Gastrocnemius medialis (tissue), 4 donors: ENCODE data around the gene RSAD2. TPM values are rescaled to one million over a fixed set of nuclear protein-coding genes. Genes with fewer than 3 reads are reported as not detected.

Source experiments
- ATAC-seq, 2 donors: fragments of 150-250 bp; one replicate each; pipeline ENCODE4 v1.9.1; 2016
- DNase-seq, 2 donors: peaks; one replicate each; pipeline ENCODE4 v3.0.0-alpha.2; 2019
- H3K27ac ChIP-seq, 4 donors: fragments of 200-600 bp; sonication (generic); 1 replicate in 1 of 4; 2 replicates in 3 of 4; pipeline ENCODE4 v1.5.1; 2016 to 2018; ENCODE audit warnings: mild to moderate bottlenecking in 2 of 4, moderate library complexity in 1 of 4
- H3K27me3 ChIP-seq, 3 donors: fragments of 200-600 bp; sonication (generic) in 2 of 3; 1 replicate in 1 of 3; 2 replicates in 2 of 3; pipeline versions ENCODE4 v1.5.1 to v1.6.0; 2016 to 2019; ENCODE audit warnings: mild to moderate bottlenecking in 1 of 3, moderate library complexity in 1 of 3
- H3K36me3 ChIP-seq, 2 donors: fragments of 200-600 bp; sonication (generic) in 1 of 2; one replicate each; pipeline ENCODE4 v1.5.1; 2017 to 2018
- H3K4me1 ChIP-seq, 2 donors: fragments of 200-600 bp; sonication (generic) in 1 of 2; one replicate each; pipeline ENCODE4 v1.5.1; 2016 to 2017; ENCODE audit warnings: mild to moderate bottlenecking in 2 of 2
- H3K4me3 ChIP-seq, 4 donors: fragments of 200-600 bp; sonication (generic) in 3 of 4; 1 replicate in 1 of 4; 2 replicates in 3 of 4; pipeline ENCODE4 v1.5.1; 2016 to 2019; ENCODE audit warnings: mild to moderate bottlenecking in 2 of 4
- H3K9me3 ChIP-seq, 3 donors: fragments of 200-600 bp; sonication (generic) in 2 of 3; 1 replicate in 1 of 3; 2 replicates in 2 of 3; pipeline ENCODE4 v1.5.1; 2016 to 2019
- CTCF ChIP-seq, 5 experiments: fragments of 450-650 bp in 3 of 5; fragments of 200-600 bp in 2 of 5; sonication (generic) in 2 of 5; IDR thresholded peaks in 4 of 5; conservative IDR thresholded peaks in 1 of 5; 1 replicate in 4 of 5; 2 replicates in 1 of 5; pipeline ENCODE4 v1.5.1; 2016 to 2019; ENCODE audit warnings: antibody characterized with exemption in 5 of 5, mild to moderate bottlenecking in 3 of 5, moderate library complexity in 3 of 5
- POLR2A ChIP-seq, 2 donors: fragments of 450-650 bp; IDR thresholded peaks; one replicate each; pipeline ENCODE4 v1.6.1; 2017; ENCODE audit warnings: antibody characterized with exemption in 2 of 2, mild to moderate bottlenecking in 2 of 2, moderate library complexity in 2 of 2
- in situ Hi-C, 4 donors: fragments of 200-750 bp; cut with MboI; loops; one replicate each; pipeline versions ENCODE4 v1.15.0 to v1.8.0; 2017; ENCODE audit warnings: low sequenced_read_pairs in 4 of 4
- intact Hi-C: fragments of 100-400 bp; cut with DNase I; formaldehyde crosslinking; loops from one replicate; pipeline ENCODE4 v1.15.1; 2023; ENCODE audit warnings: low total_unique reads
- total RNA-seq, 4 donors: library from RNA; depleted of rRNA; stranded (reverse); fragments of >200 nt; gene quantifications; one replicate each; pipeline versions ENCODE4 v1.1.0 to v1.2.3, GENCODE V29; 2016

The RSAD2 gene
- total RNA-seq, 4 donors from 2014 or later: 1.2 to 4.2 (median 2.9) TPM

GRCh38 chr2:6833300-6833604 lies 44.3 kb upstream of the RSAD2 start:
- H3K27ac ChIP-seq: no peak overlapping the region
- TF ChIP-seq CTCF (IDR thresholded peaks at IDR 0.05 in 4 of 5, conservative IDR thresholded peaks at IDR 0.05 in 1 of 5) (no peak), POLR2A (IDR thresholded peaks at IDR 0.05) (no peak)
- no peak for DNase-seq
- H3K4me3 ChIP-seq: no peak overlapping the region
- ATAC-seq: no peak
- no peaks in the 10 kb centered on the region for H3K4me1 ChIP-seq
- intact Hi-C loops: no loop called here
- no peaks in the 10 kb centered on the region for H3K27me3 ChIP-seq
- no peaks in the 10 kb centered on the region for H3K36me3 ChIP-seq
- in situ Hi-C loops: no loop called here
- H3K9me3 ChIP-seq: no peaks in the 10 kb centered on the region

- intact Hi-C loops (no loop called here), in situ Hi-C loops (no loop called here)
Observed at GRCh38 chr2:6834163-6834562, 43.4 kb upstream of the RSAD2 start.

GRCh38 chr2:6835467-6835866 lies 42.1 kb upstream of the RSAD2 start:
- intact Hi-C loops (no loop called here), in situ Hi-C loops (no loop called here)
- Histone ChIP-seq H3K9me3 (no peaks in the 10 kb centered on the region), H3K27ac (no peak overlapping the region), H3K27me3 (no peaks in the 10 kb centered on the region), H3K4me1 (no peaks in the 10 kb centered on the region), H3K4me3 (no peak overlapping the region), H3K36me3 (no peaks in the 10 kb centered on the region)
- no peak for ATAC-seq
- no peak for DNase-seq
- TF ChIP-seq POLR2A (IDR thresholded peaks at IDR 0.05) (no peak), CTCF (IDR thresholded peaks at IDR 0.05 in 4 of 5, conservative IDR thresholded peaks at IDR 0.05 in 1 of 5) (no peak)

More at GRCh38 chr2:6834163-6834562, 43.4 kb upstream of the RSAD2 start:
- Histone ChIP-seq H3K27ac (no peak overlapping the region), H3K36me3 (no peaks in the 10 kb centered on the region), H3K9me3 (no peaks in the 10 kb centered on the region), H3K4me3 (no peak overlapping the region), H3K27me3 (no peaks in the 10 kb centered on the region), H3K4me1 (no peaks in the 10 kb centered on the region)
- DNase-seq (no peak), ATAC-seq (no peak)
- no peak for TF ChIP-seq POLR2A (IDR thresholded peaks at IDR 0.05)
- no peak for TF ChIP-seq CTCF (IDR thresholded peaks at IDR 0.05 in 4 of 5, conservative IDR thresholded peaks at IDR 0.05 in 1 of 5)

- peaks cover 0 to 13% (median 0%) of the 10 kb centered on the region in 3 donors for H3K9me3 ChIP-seq
- ATAC-seq (no peak), DNase-seq (no peak)
- no peak overlapping the region for H3K4me3 ChIP-seq
- H3K27ac ChIP-seq: no peak overlapping the region
- H3K36me3 ChIP-seq: no peaks in the 10 kb centered on the region
- intact Hi-C loops: no loop called here
- in situ Hi-C loops: no loop called here
- TF ChIP-seq POLR2A (IDR thresholded peaks at IDR 0.05) (no peak), CTCF (IDR thresholded peaks at IDR 0.05 in 4 of 5, conservative IDR thresholded peaks at IDR 0.05 in 1 of 5) (no peak)
- H3K4me1 ChIP-seq: no peaks in the 10 kb centered on the region
- H3K27me3 ChIP-seq: no peaks in the 10 kb centered on the region
Observed at GRCh38 chr2:6838673-6839319, 38.8 kb upstream of the RSAD2 start.
